Chondrocyte (in vitro differentiated cells): ENCODE data around the gene TMTC2. TPM values are rescaled to one million over a fixed set of nuclear protein-coding genes. Genes with fewer than 3 reads are reported as not detected.

Source experiments
- DNase-seq: peaks from one replicate; pipeline ENCODE4 v3.0.0; 2021; ENCODE audit warnings: mixed read lengths, low spot score
- H3K27ac Mint-ChIP-seq: one replicate; pipeline ENCODE4 v1.8.0; 2021; ENCODE audit warnings: mild to moderate bottlenecking, moderate library complexity, mixed read lengths; ENCODE audit not compliant: unreplicated experiment
- H3K27me3 Mint-ChIP-seq: 2 replicates; pipeline ENCODE4 v1.8.0; 2021; ENCODE audit warnings: low read depth, mixed read lengths
- H3K36me3 Mint-ChIP-seq: 2 replicates; pipeline ENCODE4 v1.8.0; 2021; ENCODE audit warnings: low read depth, mixed read lengths
- H3K4me1 Mint-ChIP-seq: 2 replicates; pipeline ENCODE4 v1.8.0; 2021; ENCODE audit warnings: low read depth, mild to moderate bottlenecking, mixed read lengths
- H3K4me3 Mint-ChIP-seq: one replicate; pipeline ENCODE4 v1.8.0; 2021; ENCODE audit warnings: mild to moderate bottlenecking, moderate library complexity, mixed read lengths; ENCODE audit not compliant: unreplicated experiment
- H3K9me3 Mint-ChIP-seq: 2 replicates; pipeline ENCODE4 v1.8.0; 2021; ENCODE audit warnings: low read depth, mixed read lengths
- total RNA-seq: library from RNA; stranded (reverse); gene quantifications from 3 replicates; pipeline ENCODE4 v1.2.1, GENCODE V29; 2021
- TF ChIP-seq, protein P1 (sequence below): fragments of 200-600 bp; sonication (generic); IDR thresholded peaks from 2 replicates; pipeline ENCODE4 v1.5.0; 2021; ENCODE audit warnings: antibody characterized with exemption, mild to moderate bottlenecking, moderate library complexity

The TMTC2 gene
- total RNA-seq, 1 donor from 2014 or later, result 1.4 TPM

- Mint-ChIP-seq H3K27ac (no peak overlapping the region), H3K36me3 (no peaks in the 10 kb centered on the region), H3K27me3 (no peaks in the 10 kb centered on the region), H3K4me1 (no peaks in the 10 kb centered on the region), H3K4me3 (no peak overlapping the region), H3K9me3 (peaks cover 3% of the 10 kb centered on the region)
- TF ChIP-seq, protein P1, sequence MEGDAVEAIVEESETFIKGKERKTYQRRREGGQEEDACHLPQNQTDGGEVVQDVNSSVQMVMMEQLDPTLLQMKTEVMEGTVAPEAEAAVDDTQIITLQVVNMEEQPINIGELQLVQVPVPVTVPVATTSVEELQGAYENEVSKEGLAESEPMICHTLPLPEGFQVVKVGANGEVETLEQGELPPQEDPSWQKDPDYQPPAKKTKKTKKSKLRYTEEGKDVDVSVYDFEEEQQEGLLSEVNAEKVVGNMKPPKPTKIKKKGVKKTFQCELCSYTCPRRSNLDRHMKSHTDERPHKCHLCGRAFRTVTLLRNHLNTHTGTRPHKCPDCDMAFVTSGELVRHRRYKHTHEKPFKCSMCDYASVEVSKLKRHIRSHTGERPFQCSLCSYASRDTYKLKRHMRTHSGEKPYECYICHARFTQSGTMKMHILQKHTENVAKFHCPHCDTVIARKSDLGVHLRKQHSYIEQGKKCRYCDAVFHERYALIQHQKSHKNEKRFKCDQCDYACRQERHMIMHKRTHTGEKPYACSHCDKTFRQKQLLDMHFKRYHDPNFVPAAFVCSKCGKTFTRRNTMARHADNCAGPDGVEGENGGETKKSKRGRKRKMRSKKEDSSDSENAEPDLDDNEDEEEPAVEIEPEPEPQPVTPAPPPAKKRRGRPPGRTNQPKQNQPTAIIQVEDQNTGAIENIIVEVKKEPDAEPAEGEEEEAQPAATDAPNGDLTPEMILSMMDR, result no peak
- no peak for DNase-seq
Measured at GRCh38 chr12:82725741-82726140, 39.0 kb downstream of the TMTC2 start.

- H3K36me3 Mint-ChIP-seq, result no peaks in the 10 kb centered on the region
- DNase-seq, result no peak
- H3K4me3 Mint-ChIP-seq, result no peak overlapping the region
- TF ChIP-seq, protein P1, result no peak
- H3K4me1 Mint-ChIP-seq, result no peaks in the 10 kb centered on the region
- H3K27ac Mint-ChIP-seq, result no peak overlapping the region
- peaks cover 3% of the 10 kb centered on the region for H3K9me3 Mint-ChIP-seq
- H3K27me3 Mint-ChIP-seq, result no peaks in the 10 kb centered on the region
Measured at GRCh38 chr12:82727886-82728285, 41.2 kb downstream of the TMTC2 start.

DNA sequence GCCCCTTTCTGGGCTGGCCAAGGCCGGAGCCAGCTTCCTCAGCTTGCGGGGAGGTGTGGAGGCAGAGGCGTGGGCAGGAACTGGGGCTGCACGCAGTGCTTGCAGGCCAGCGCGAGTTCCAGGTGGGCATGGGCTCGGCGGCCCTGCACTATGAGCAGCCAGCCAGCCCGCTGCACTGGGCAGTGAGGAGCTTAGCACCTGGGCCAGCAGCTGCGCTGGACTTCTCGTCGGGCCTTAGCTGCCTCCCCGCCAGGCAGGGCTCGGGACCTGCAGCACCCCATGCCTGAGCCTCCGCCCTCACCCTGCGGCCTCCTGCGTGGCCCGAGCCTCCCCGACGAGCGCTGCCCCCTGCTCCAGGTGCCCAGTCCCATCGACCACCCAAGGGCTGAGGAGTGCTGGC is 42.0 kb downstream of the TMTC2 start:
- no peak overlapping the region for H3K27ac Mint-ChIP-seq
- H3K36me3 Mint-ChIP-seq, result no peaks in the 10 kb centered on the region
- TF ChIP-seq, protein P1, result no peak
- no peaks in the 10 kb centered on the region for H3K4me1 Mint-ChIP-seq
- no peaks in the 10 kb centered on the region for H3K27me3 Mint-ChIP-seq
- DNase-seq, result peak; percentile 92
- no peak overlapping the region for H3K4me3 Mint-ChIP-seq
- H3K9me3 Mint-ChIP-seq, result peaks cover 3% of the 10 kb centered on the region

DNA sequence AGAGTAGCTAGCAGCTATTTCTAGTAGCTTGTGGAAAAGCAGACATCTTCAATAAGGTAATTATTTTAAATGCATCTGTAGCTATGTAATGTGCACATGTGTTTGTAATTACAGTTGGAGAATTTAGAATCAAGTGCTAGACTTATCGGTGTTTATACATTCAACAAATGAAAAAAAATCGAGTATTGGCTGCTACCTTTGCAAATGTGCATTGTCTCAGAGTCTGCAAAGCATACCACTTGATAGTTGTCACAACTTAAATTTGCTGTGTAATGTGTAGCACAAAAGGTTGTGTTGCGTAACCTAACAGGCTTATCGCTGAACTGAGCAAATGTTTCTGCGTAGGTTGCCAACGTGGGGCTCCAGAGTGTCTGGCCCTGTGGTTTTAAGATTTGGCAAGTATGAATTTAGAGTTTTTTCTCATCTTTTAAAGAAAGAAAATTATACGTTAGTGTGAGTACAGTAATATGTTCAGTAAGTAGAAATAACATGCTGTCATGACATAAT is 44.3 kb downstream of the TMTC2 start:
- Mint-ChIP-seq H3K4me1 (peaks cover 3% of the 10 kb centered on the region), H3K27me3 (no peaks in the 10 kb centered on the region), H3K27ac (no peak overlapping the region), H3K36me3 (no peaks in the 10 kb centered on the region), H3K4me3 (no peak overlapping the region), H3K9me3 (peaks cover 3% of the 10 kb centered on the region)
- no peak for DNase-seq
- TF ChIP-seq, protein P1, result no peak

GRCh38 chr12:82740129-82741000 is 53.7 kb downstream of the TMTC2 start:
- Mint-ChIP-seq H3K27me3 (no peaks in the 10 kb centered on the region), H3K27ac (peak overlapping the region; percentile 84), H3K36me3 (no peaks in the 10 kb centered on the region), H3K9me3 (no peaks in the 10 kb centered on the region), H3K4me1 (peaks cover 54% of the 10 kb centered on the region), H3K4me3 (no peak overlapping the region)
- TF ChIP-seq, protein P1, result no peak
- DNase-seq, result no peak
